Glomerular endothelial cell (primary cell): ENCODE measurements around the gene ANOS1. TPM values are rescaled to one million over a fixed set of nuclear protein-coding genes. Genes with fewer than 3 reads are reported as not detected.

ENCODE experiments used
- DNase-seq: peaks from one replicate; pipeline ENCODE4 v3.0.0-alpha.2; 2011; ENCODE audit warnings: low read depth, low spot score; ENCODE audit errors: extremely low read depth
- total RNA-seq: library from RNA; depleted of rRNA; stranded (reverse); fragments of >200 nt; gene quantifications from 2 replicates; pipeline ENCODE4 v1.2.3, GENCODE V29; 2015

ANOS1 gene
- total RNA-seq, 1 donor from 2014 or later, result 4.1 TPM

DNA sequence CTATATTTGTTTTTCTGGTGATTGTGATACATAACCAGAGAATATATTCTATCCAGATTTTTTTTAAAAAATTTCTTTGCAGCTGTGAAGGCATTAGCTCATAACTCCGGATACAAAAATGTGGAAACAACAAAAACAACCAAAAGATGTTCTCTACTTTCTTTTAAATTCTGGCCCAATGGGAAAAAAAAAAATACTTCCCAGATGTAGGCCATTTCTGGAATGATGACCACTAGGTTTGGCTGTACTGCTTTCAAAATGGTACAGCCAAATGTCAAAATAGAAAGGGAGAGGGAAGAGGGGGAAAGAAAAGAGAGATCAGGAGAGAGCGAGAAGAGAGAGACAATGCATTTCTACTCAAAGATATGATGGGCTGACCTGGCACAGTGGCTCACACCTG is 14.6 kb downstream of the ANOS1 start:
- no peak for DNase-seq

DNA sequence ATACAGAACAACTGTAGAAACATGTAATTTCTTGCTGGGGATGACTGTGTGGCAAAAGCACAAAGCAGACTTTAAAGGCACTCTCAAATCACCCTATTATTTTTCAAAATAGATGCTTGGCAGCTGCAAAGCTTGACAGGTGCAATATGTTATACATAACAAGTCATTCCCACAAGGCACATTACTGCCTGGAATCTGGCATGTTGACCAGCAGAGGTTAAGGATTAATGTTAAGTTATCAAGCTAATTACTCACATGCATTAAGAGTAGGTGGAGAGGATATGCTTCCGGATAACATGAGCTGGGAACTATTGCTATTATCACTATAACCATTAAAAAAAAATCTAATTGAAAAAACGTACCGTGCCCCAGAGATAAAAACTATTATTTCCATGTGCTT is 17.8 kb downstream of the ANOS1 start:
- no peak for DNase-seq

- DNase-seq, result no peak
Observed at GRCh38 chrX:8711401-8711800, 20.5 kb downstream of the ANOS1 start.

DNA sequence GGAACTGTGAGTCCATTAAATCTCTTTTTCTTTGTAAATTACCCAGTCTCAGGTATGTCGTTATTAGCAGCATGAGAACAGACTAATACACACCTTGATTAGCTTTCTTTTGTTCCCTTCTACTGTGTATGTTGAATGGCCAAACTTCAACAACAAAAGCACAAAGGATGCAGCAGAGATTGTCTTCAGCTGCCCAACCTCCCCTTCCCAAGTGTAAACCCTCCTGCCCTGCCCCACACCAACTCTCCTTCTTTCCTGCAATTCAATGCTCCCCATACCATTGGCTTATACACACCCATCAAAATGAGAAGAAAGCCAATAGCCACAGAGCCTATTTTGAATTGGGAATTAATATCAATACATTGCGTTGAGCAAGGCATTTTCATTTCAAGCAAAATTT is 27.8 kb downstream of the ANOS1 start:
- DNase-seq, result no peak

DNA sequence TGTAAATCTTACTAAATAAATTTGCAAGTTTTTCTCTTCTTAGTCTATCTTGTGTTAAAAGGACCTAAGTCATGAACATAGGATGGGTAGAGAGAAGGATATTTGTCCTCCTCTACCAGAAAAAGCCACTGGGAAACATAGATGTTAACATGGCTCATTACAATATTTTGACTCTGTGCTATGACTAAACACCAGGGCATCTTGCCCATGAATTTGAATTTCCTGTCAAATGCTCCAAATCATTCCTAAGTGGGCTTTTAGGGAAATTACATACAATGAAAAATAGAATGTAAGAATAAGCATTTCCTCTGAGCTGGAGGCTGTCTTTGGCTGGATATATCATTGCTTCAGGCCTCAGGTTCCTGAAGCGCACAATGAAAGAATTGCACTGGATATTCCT is 39.1 kb downstream of the ANOS1 start:
- DNase-seq, result no peak

DNA sequence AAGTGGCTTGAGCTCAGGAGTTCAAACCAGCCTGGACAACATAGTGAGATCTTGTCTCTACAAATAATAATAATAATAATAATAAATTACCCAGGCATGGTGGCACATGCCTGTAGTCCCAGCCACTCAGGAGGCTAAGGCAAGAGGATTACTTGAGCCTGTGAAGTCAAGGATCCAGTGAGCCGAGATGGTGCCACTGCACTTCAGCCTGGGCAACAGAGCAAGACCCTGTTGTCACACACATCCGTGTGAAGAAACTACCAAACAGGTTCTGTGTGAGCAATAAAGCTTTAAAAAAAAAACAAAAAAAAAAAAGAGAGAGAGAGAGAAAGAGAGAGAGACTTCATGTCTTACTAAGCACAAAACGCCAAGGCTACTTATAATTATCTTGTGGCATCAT is 42.5 kb downstream of the ANOS1 start:
- DNase-seq, result no peak

DNA sequence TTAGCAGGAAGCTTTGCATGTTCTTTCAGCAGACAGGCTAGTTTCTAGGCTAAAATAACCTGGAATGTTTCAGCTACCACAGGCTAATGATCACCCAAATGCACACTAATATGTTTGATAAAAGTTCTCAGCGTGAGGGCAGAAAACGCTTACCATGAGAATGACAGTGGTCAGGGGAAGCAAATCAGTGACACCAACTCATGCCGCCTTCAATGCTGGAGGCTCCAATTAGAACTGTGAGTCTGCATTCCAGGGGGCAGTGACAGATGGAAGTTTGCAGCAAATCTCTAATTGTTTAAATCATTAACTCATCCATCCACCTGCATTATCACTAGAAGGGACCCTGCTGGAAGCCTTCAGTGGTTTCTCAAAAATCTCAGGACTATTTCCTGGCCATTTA is 43.2 kb downstream of the ANOS1 start:
- no peak for DNase-seq

- DNase-seq, result no peak
Observed at GRCh38 chrX:8684201-8684965, 47.6 kb downstream of the ANOS1 start.

GRCh38 chrX:8683687-8684086 is 48.2 kb downstream of the ANOS1 start:
- no peak for DNase-seq

GRCh38 chrX:8679550-8679949 is 52.4 kb downstream of the ANOS1 start:
- DNase-seq, result no peak

DNA sequence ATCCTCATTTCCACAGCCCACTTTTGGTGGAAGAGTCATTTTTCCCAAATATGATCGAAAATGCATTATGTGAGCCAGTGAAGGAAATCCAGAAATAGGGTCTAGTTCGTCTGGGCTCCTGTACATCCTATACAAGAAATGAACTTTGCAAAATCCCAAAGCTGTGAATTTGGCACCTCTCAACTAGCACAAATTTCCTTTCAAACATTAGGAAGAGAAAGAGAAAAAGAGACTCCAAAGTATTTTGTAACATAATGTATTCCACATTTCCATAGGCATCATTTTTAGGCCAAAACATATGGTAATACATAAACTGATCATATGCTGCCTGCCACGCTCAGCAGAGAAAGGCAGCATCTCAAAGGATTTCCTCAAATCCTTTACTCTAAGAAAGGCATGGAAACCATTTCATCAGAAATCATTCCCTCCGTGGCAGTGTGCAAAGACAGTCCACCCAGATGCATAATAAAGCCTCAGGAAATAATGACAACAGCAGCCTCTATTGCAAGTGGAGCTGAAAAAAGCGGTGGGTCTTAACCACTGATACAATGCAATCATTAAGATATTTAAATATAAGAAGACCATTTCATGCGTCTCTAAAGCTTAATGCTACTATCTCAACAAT is 56.8 kb downstream of the ANOS1 start:
- DNase-seq, result no peak

DNA sequence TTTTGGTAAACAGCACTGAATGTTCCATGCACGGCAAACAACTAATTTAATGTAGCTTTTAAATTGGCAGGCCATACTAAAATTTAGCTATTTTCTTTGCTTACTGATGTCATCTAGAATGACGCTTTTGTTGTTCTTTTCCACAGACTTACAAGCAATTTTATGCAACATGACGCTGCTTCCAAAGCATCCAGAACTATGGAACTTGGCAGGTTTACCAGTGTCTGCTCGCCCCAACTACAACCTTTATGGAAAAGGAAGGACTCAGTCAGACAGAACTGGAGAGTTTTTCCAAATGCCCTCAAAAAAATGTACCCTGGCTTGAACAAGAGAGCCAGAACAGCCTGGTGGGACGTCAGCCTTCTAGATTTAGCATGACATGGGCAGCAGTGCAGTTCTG is 58.7 kb downstream of the ANOS1 start:
- DNase-seq, result no peak

DNA sequence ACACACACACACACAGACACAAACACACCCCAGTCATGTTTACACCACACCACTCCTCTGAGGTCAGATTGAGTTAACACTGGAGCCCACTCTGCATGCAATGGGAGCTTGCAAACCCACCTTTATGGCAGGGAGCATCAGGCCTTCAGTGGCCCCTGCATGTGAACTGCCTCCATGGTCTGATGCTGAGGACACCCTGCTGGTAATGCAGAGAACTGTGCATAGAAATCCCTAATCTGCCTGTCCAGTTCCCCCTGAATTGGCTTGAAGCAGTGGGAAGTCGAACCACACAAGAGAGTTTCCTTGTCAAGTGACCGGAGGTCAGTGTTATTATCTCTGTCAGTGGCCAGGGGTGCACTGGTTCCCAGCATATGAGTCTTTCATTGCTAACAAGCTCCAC is 59.8 kb downstream of the ANOS1 start:
- no peak for DNase-seq

DNA sequence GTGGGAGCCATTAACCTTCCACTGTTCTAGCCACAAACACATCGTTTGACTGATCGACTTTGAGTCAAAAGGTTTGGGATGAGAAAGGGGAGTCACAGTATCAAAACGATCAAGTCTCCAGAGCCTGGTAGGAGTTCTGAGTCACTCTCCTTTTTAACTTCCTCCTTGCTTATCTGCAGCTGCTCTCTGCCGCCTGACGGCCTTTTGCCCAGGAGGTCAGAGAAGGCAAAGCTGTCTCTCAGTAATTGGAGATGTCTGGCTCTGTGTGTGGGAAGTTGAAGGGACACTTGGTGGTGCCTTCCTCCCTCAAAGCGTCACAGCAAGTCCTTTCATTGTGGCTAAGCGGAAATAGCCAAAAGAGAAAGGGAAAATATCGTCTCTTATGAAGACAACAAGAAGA is 63.1 kb downstream of the ANOS1 start:
- no peak for DNase-seq

DNA sequence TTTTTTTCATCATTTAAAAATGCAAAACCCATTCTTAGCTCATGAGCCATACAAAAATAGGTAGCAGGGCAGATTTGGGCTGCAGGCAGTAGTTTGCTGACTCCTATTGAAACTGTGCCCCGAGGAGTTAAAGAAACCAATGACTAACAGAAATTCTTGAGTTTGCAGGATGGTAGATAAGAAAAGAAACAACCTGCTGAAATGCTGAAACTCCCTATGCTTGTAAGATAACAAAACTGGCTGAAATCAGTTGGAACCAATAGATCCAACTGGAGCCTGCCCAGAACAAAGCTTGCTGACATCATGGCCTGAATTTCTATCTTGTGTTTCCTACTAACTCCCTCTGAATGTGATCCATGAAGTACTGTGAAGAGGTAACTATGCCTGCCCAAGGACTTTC is 68.6 kb downstream of the ANOS1 start:
- DNase-seq, result no peak

DNA sequence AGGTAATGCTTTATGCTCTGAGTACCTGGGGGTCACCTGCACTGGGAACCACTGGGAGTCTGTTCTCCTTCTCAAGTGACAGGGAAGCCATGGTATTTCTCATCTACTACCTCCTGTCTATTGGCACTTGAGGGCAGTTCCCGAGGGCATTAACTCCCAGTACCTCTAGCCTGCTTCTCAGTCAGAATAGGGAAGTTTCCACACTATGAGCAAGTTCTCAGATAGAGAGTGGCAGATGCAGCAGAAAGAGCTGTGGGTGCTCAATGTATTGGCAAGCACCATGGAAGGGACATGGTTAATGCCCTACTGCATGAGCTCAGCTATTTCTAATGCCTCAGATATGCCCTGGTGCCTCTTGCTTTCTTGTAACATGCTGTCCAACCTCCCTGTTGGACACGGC is 74.1 kb downstream of the ANOS1 start:
- no peak for DNase-seq

DNA sequence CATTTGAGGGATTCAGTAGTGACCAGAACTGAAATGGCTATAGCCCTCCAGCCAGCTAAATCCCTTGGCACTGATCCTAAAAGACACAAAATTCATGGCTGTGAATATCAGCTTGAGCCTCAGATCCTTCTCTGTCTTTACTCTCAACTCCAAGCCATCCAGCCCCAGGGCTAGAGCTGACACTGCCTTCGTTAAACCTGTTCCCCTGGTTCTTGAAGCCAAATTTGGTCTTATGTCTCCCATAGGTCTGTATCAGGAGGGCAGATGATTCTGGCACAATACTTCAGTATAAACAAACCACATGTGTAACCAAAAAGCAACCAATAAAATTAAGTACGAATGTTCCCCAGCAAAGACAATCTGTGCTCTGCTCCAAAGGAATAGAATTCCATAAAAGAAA is 78.0 kb downstream of the ANOS1 start:
- DNase-seq, result no peak

GRCh38 chrX:8649969-8650368 is 82.0 kb downstream of the ANOS1 start:
- DNase-seq, result no peak

DNA sequence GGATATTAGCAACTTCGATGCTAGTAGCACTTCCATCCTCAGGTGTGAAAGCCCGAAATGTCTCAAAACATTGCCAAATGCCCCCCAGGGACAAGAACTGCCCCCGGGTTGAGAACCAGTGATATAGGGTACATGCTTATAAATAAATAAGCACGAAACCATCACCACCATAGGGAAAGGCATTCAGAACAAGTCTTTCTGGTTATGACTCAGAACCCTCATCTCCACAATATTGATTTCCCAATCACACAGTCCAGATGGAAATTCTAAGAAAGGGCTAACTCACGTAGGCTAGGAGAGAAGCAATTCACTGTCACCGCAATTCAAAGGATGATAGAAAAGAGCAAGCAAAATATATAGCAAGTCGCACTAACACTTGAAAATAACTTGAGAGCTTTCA is 84.8 kb downstream of the ANOS1 start:
- DNase-seq, result no peak

DNA sequence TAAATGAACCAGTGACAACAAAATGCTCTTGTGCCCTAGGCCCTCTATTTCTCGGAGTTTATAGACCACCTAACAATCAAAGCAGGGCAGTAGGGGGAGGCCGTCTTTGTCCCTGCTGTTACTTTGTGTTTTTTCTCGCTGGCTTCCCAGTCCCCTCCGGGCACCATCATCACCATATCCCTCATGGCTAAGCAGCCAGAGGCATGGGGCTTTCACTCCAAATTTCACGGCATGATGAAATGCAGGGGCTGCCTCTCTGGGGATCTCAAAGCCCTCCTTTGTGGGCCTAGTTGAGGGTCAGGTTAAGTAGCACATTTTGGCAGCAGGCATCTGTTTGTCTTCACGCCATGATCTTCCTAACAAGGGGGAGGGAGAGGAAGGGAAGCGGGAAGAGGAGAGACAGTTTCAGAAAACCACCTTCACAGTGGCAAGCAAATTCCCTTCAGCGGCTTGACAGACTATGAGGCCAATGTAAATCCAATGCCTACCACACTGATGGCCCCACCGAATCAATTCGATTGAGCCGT is 91.9 kb downstream of the ANOS1 start:
- DNase-seq, result no peak

GRCh38 chrX:8636497-8636896 is 95.4 kb downstream of the ANOS1 start:
- DNase-seq, result no peak

DNA sequence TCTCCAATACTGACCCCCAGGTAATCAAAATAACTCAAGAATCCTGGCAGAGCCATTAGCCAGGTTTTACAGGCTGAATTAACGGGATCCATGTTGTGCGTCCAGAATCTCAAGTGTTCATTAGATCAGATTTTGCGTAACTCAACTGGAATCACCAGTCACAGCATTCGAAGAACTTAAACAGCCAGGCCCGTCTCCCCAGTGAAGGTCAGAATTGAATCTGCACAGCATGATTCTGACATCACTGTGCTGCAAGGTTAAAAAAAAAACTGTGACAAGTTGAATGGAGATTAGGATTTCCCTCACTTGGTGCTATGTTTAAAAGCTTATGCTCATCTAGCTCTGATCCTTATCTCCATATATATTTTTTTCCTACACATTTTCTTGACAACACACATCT is 96.1 kb downstream of the ANOS1 start:
- no peak for DNase-seq
